ENCODE measurements around the gene ST3GAL3. TPM values are rescaled to one million over a fixed set of nuclear protein-coding genes. Genes with fewer than 3 reads are reported as not detected.
A peak's percentile ranks its signal among the peaks of the same experiment; 100 is the strongest.

ST3GAL3 gene, protein sequence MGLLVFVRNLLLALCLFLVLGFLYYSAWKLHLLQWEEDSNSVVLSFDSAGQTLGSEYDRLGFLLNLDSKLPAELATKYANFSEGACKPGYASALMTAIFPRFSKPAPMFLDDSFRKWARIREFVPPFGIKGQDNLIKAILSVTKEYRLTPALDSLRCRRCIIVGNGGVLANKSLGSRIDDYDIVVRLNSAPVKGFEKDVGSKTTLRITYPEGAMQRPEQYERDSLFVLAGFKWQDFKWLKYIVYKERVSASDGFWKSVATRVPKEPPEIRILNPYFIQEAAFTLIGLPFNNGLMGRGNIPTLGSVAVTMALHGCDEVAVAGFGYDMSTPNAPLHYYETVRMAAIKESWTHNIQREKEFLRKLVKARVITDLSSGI
- 10 to 100 TPM; 26.3 to 36.0 TPM for total RNA-seq

DNA sequence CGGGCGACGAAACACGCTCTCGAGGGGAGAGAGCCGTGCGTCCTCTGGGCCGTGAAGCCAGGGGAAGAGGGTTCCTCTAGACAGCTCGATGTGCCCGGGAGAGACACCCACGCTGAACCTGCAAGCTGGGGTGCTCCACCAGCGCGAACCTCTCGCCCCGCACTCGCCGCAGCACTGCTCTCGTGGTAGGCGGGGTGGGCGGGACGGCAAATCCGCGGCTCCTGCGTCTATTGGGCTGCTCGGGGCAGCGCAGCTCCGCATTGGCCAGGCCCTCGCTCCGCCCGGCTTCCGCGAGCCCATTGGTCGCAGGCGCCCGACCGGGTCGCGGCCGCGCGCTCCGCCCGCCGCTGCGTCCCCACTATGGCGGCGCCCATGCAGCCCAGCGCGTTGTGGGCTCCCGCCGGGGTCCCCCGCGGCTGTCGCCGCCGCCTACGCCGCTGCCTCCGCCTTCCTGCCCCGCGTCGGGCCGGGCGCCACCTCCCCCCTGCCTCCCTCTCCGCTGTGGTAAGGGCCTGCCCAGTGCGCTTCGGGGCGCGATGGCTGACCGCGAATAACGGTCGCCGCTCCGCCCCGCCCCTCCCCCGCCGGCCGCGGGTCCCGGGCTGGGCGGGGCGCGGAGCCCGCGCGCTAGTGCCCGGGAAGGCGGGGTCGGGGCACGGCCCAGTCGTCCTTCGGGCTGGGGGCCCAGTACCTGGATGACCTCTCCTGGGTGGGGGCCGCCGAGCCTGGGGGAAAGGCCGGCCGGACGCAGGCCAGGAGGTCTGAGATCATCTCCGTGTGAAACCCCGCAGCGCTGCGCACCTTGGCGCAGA, at the start of gene ST3GAL3:
ST3GAL3 (plus strand) TSS at position 347 of the 812 bp plus-strand sequence. CDS start 28,727 bp downstream, outside the sequence.
- ATAC-seq (ENCODE audit: insufficient number of reproducible peaks, low FRiP score, low read depth) (peak; percentile 82), DNase-seq (ENCODE audit: low spot score) (peak; percentile 58)
- H3K9me3 ChIP-seq: no peaks in the 10 kb centered on the region
- peaks cover 17% of the 10 kb centered on the region for H3K36me3 ChIP-seq
- TF ChIP-seq, protein P1, sequence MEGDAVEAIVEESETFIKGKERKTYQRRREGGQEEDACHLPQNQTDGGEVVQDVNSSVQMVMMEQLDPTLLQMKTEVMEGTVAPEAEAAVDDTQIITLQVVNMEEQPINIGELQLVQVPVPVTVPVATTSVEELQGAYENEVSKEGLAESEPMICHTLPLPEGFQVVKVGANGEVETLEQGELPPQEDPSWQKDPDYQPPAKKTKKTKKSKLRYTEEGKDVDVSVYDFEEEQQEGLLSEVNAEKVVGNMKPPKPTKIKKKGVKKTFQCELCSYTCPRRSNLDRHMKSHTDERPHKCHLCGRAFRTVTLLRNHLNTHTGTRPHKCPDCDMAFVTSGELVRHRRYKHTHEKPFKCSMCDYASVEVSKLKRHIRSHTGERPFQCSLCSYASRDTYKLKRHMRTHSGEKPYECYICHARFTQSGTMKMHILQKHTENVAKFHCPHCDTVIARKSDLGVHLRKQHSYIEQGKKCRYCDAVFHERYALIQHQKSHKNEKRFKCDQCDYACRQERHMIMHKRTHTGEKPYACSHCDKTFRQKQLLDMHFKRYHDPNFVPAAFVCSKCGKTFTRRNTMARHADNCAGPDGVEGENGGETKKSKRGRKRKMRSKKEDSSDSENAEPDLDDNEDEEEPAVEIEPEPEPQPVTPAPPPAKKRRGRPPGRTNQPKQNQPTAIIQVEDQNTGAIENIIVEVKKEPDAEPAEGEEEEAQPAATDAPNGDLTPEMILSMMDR (IDR thresholded peaks at IDR 0.05): no peak
- H3K4me1 ChIP-seq (ENCODE audit: control insufficient read depth in 1 of 2, low read depth in 2 of 2): peaks cover 4 to 25% of the 10 kb centered on the region in 2 donors
- H3K27me3 ChIP-seq (replicated peaks; ENCODE audit: insufficient read depth): no peaks in the 10 kb centered on the region
- H3K4me3 ChIP-seq: peak within 1 kb of the TSS; percentile 82
- H3K27ac ChIP-seq: peak within 1 kb of the TSS; percentile 68 to 76

DNA sequence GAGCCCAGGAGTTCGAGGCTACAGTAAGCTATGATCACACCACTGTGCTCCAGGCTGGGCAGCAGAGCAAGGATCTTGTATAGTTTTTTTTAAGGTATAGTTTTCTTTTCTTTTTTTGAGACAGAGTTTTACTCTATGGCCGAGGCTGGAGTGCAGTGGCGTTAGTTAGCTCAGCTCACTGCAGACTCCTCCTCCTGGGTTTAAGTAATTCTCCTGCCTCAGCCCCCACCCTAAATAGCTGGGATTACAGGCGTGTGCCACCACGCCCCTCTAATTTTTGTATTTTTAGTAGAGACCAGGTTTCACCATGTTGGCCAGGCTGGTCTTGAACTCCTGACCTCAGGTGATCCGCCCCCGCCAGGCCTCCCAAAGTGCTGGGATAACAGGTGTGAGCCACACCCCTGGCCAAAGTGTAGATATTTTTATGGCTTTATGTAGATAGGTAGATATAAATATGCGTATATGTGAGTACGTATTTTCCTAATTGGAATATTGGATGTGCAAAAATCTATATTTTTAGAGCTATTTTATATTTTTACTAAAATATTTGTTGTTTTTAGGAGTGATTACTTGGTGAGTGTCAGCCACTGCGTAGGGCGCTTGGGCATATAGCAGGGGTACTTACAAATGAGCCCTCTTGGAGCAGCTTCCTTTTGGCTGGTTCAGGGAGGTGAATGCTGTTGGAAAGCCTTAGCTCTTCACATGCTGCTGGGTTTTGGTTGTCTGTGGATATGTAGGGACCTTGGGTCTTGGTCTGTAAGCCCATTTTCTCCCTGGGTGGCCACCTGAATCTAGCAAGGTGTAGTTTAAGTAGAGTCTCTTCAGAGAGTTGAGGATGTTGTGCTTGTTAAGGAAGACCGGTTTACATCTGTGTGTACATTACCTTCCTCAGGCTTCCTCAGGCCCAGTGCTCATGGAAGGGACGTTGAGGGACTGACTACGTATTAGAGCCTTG, 47.8 kb upstream of the ST3GAL3 start:
- TF ChIP-seq, protein P1 (IDR thresholded peaks at IDR 0.05): no peak
- Histone ChIP-seq H3K9me3 (no peaks in the 10 kb centered on the region), H3K4me3 (no peak overlapping the region), H3K27ac (no peak overlapping the region), H3K27me3 (replicated peaks; ENCODE audit: insufficient read depth) (no peaks in the 10 kb centered on the region), H3K4me1 (ENCODE audit: control insufficient read depth in 1 of 2, low read depth in 2 of 2) (no peaks in the 10 kb centered on the region), H3K36me3 (peaks cover 76% of the 10 kb centered on the region)
- DNase-seq (ENCODE audit: low spot score): no peak
- no peak for ATAC-seq (ENCODE audit: insufficient number of reproducible peaks, low FRiP score, low read depth)

DNA sequence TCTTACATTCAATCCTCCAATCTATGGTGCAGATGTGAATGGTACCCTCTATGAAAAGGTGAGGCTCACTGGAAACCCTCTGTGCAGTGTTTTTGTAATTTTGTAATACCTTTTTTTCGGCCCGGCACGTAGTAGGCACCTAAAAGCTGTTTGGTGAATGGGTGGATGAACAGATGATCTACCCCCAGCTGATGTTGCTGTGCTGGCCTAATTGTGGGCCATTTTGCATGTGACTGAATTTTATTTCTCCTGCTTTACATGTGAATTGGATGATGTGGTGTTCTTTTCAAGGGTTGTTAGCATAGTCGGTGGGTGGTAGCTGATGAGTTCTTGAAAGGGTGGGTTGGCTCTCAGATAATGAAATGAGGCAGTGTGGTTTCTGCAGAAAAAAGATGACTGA, 47.0 kb upstream of the ST3GAL3 start:
- H3K27ac ChIP-seq: no peak overlapping the region
- TF ChIP-seq, protein P1 (IDR thresholded peaks at IDR 0.05): no peak
- H3K27me3 ChIP-seq (replicated peaks; ENCODE audit: insufficient read depth): no peaks in the 10 kb centered on the region
- H3K9me3 ChIP-seq: no peaks in the 10 kb centered on the region
- H3K4me1 ChIP-seq (ENCODE audit: control insufficient read depth in 1 of 2, low read depth in 2 of 2): no peaks in the 10 kb centered on the region
- no peak for DNase-seq (ENCODE audit: low spot score)
- ATAC-seq (ENCODE audit: insufficient number of reproducible peaks, low FRiP score, low read depth): no peak
- H3K4me3 ChIP-seq: no peak overlapping the region
- peaks cover 73% of the 10 kb centered on the region for H3K36me3 ChIP-seq

DNA sequence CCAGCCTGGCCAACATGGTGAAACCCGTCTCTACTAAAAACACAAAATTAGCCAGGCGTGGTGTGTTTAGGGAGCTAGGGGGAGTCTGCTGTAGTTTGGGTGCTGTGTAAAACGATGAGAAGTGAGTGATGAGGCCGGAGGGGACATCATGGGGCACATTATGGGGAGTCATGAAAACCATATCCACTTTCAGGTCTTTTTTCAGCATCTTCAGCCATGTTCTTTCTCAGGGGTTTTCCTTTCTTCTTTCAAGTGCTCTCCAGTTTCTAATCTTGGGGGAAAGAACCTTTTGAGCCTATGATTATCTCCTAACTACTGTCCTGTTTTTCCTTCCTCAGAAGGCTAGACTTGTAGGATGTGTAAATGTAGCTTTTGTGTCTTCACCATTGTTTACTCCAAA, 43.0 kb upstream of the ST3GAL3 start:
- peaks cover 85% of the 10 kb centered on the region for H3K36me3 ChIP-seq
- TF ChIP-seq, protein P1 (IDR thresholded peaks at IDR 0.05): no peak
- no peak overlapping the region for H3K4me3 ChIP-seq
- no peaks in the 10 kb centered on the region for H3K4me1 ChIP-seq (ENCODE audit: control insufficient read depth in 1 of 2, low read depth in 2 of 2)
- ATAC-seq (ENCODE audit: insufficient number of reproducible peaks, low FRiP score, low read depth) (no peak), DNase-seq (ENCODE audit: low spot score) (no peak)
- no peaks in the 10 kb centered on the region for H3K27me3 ChIP-seq (replicated peaks; ENCODE audit: insufficient read depth)
- H3K9me3 ChIP-seq: no peaks in the 10 kb centered on the region
- no peak overlapping the region for H3K27ac ChIP-seq

Measured in thoracic aorta (tissue), 2 donors.